ENCODE results near the gene PPY. TPM values are rescaled to one million over a fixed set of nuclear protein-coding genes. Genes with fewer than 3 reads are reported as not detected.

Gene PPY
- total RNA-seq, 1 experiment from 2014 or later: not detected

- Histone ChIP-seq H3K9me3 (ENCODE audit: control insufficient read depth, low read depth, low read length) (no peaks in the 10 kb centered on the region), H3K27me3 (ENCODE audit: insufficient read depth, low read length) (no peaks in the 10 kb centered on the region), H3T11ph (ENCODE audit: low read length) (no peak overlapping the region), H4K5ac (ENCODE audit: insufficient read length, low read depth, low read length) (no peak overlapping the region), H3K23me2 (ENCODE audit: insufficient read length, low read depth, low read length, poor library complexity, severe bottlenecking) (no peaks in the 10 kb centered on the region), H4K91ac (ENCODE audit: insufficient read length, low read depth, low read length) (no peak overlapping the region), H3K4me2 (ENCODE audit: insufficient read depth, insufficient read length, low read length) (no peak overlapping the region), H2BK15ac (ENCODE audit: low read depth, low read length) (no peak overlapping the region), H2BK12ac (ENCODE audit: insufficient read length, low read depth, low read length) (no peak overlapping the region), H3K4me1 (ENCODE audit: insufficient read depth, low read length) (no peaks in the 10 kb centered on the region), H2BK120ac (ENCODE audit: low read depth, low read length, poor library complexity, severe bottlenecking) (no peak overlapping the region), H3K23ac (ENCODE audit: insufficient read length, low read depth, low read length) (no peak overlapping the region), H3K27ac (ENCODE audit: insufficient read length, low read depth, low read length) (no peak overlapping the region), H3K14ac (ENCODE audit: insufficient read depth, low read length) (no peak overlapping the region), H4K20me1 (ENCODE audit: control insufficient read depth, insufficient read depth, insufficient read length) (no peaks in the 10 kb centered on the region), H3K56ac (ENCODE audit: insufficient read length, low read depth, low read length) (no peak overlapping the region), H4K8ac (replicated peaks; ENCODE audit: insufficient read length, low read depth, low read length) (no peak overlapping the region), H2AK5ac (ENCODE audit: insufficient read length, low read length) (no peak overlapping the region), H2AFZ (ENCODE audit: low read length) (no peak overlapping the region), H3K18ac (ENCODE audit: insufficient read length, low read depth, low read length) (no peak overlapping the region), H2BK20ac (ENCODE audit: low read depth, low read length, poor library complexity, severe bottlenecking) (no peak overlapping the region), H3K79me2 (ENCODE audit: insufficient read depth, low read length) (no peaks in the 10 kb centered on the region), H3K79me1 (ENCODE audit: insufficient read depth, low read depth, low read length, poor library complexity, severe bottlenecking) (no peaks in the 10 kb centered on the region), H3K9ac (ENCODE audit: extremely low read depth, insufficient read length, low read length) (no peak overlapping the region), H2BK5ac (ENCODE audit: insufficient read length, low read length) (no peak overlapping the region), H3K4ac (ENCODE audit: low read depth, low read length) (no peak overlapping the region)
- H3K36me3 Mint-ChIP-seq (ENCODE audit: insufficient read depth in 1 of 3, low read depth in 3 of 3): no peaks in the 10 kb centered on the region
- no peak for DNase-seq
- peaks cover 12% of the 10 kb centered on the region for H3K27me3 Mint-ChIP-seq (ENCODE audit: low read depth)
- no CpG with 5 or more reads among the region's 12 CpGs for WGBS (ENCODE audit: extremely low coverage, insufficient read length, low lambda C conversion rate)
- TF ChIP-seq CTCF (conservative IDR thresholded peaks at IDR 0.05): no peak
- H3K4me1 Mint-ChIP-seq: peaks cover 18 to 22% of the 10 kb centered on the region in 2 experiments
- no peak overlapping the region for H3K27ac Mint-ChIP-seq
- no peaks in the 10 kb centered on the region for H3K9me3 Mint-ChIP-seq
- no peak overlapping the region for H3K4me3 Mint-ChIP-seq
These were observed 3.0 kb upstream of the PPY start for GRCh38 chr17:43945074-43945829.

Data from H9 (cell line).